Smooth muscle cell (in vitro differentiated cells): Measurements from ENCODE around the gene CCDC57. TPM values are rescaled to one million over a fixed set of nuclear protein-coding genes. Genes with fewer than 3 reads are reported as not detected.

Experiments used
- DNase-seq: peaks from one replicate; lab custom pipeline; 2025; ENCODE audit not compliant: unreplicated experiment; lab: John Stamatoyannopoulos, UW
- H2AFZ ChIP-seq: fragments of 200-600 bp; sonication (generic); 2 replicates; pipeline ENCODE4 v1.6.0; 2016; ENCODE audit warnings: antibody characterized with exemption, low read depth, mild to moderate bottlenecking
- H3F3A ChIP-seq: fragments of 200-600 bp; sonication (generic); 2 replicates; pipeline ENCODE4 v1.6.0; 2017; ENCODE audit warnings: antibody characterized with exemption, low read depth
- H3K27ac ChIP-seq: fragments of 200-600 bp; sonication (generic); 2 replicates; pipeline ENCODE4 v1.5.1; 2016; ENCODE audit warnings: low read depth, mild to moderate bottlenecking
- H3K27me3 ChIP-seq: fragments of 200-600 bp; sonication (generic); 2 replicates; pipeline ENCODE4 v1.6.1; 2016; ENCODE audit warnings: low read depth, mild to moderate bottlenecking
- H3K36me3 ChIP-seq: fragments of 200-600 bp; sonication (generic); 2 replicates; pipeline ENCODE4 v1.5.1; 2016; ENCODE audit warnings: low read depth
- H3K4me1 ChIP-seq: fragments of 200-600 bp; sonication (generic); 2 replicates; pipeline ENCODE4 v1.5.1; 2016; ENCODE audit warnings: low read depth
- H3K4me2 ChIP-seq: fragments of 200-600 bp; sonication (generic); 2 replicates; pipeline ENCODE4 v1.6.0; 2016; ENCODE audit warnings: mild to moderate bottlenecking
- H3K4me3 ChIP-seq: fragments of 200-600 bp; sonication (generic); 2 replicates; pipeline ENCODE4 v1.5.1; 2016; ENCODE audit warnings: mild to moderate bottlenecking
- H3K79me2 ChIP-seq: fragments of 200-600 bp; sonication (generic); 2 replicates; pipeline ENCODE4 v1.6.0; 2016; ENCODE audit warnings: low read depth, mild to moderate bottlenecking
- H3K9ac ChIP-seq: fragments of 200-600 bp; sonication (generic); 2 replicates; pipeline ENCODE4 v1.6.0; 2016; ENCODE audit warnings: low read depth
- H3K9me3 ChIP-seq: fragments of 200-600 bp; sonication (generic); replicated peaks from 2 replicates; pipeline ENCODE4 v1.5.1; 2016; ENCODE audit warnings: low read depth
- H4K20me1 ChIP-seq: fragments of 200-600 bp; sonication (generic); 2 replicates; pipeline ENCODE4 v1.6.0; 2016; ENCODE audit warnings: low read depth
- WGBS: methylation state at CpG from one replicate; pipeline ENCODE4 v1.1.7; 2016; ENCODE audit warnings: low lambda C conversion rate; 5-methylcytosine and 5-hydroxymethylcytosine counted together
- polyA plus RNA-seq: library from polyadenylated mRNA; unstranded; fragments of >200 nt; fragmentation: Nextera tagmentation; extraction: Ambion mirVana; gene quantifications from 2 replicates; pipeline ENCODE4 v1.2.1, GENCODE V29; 2016
- total RNA-seq: library from RNA; depleted of rRNA; stranded (reverse); fragments of >200 nt; gene quantifications from 2 replicates; pipeline ENCODE4 v1.2.3, GENCODE V29; 2014
- TF ChIP-seq, protein P1 (sequence below): fragments of 200-600 bp; sonication (generic); IDR thresholded peaks from 2 replicates; pipeline ENCODE4 v1.5.1; 2017; ENCODE audit warnings: borderline replicate concordance, mild to moderate bottlenecking, antibody characterized with exemption; ENCODE audit not compliant: insufficient read depth, poor library complexity, severe bottlenecking

Gene CCDC57
- total and polyA plus RNA-seq, 2 experiments from 2014 or later: 18.3 to 23.1 TPM

- Histone ChIP-seq H3K4me3 (no peak overlapping the region), H3K4me2 (no peak overlapping the region), H3K79me2 (peaks cover 38% of the 10 kb centered on the region), H3K36me3 (no peaks in the 10 kb centered on the region), H2AFZ (no peak overlapping the region), H3K4me1 (peaks cover 8% of the 10 kb centered on the region), H3K9me3 (no peaks in the 10 kb centered on the region), H3K9ac (no peak overlapping the region), H3K27ac (no peak overlapping the region), H3F3A (no peaks in the 10 kb centered on the region), H4K20me1 (peaks cover 93% of the 10 kb centered on the region), H3K27me3 (no peaks in the 10 kb centered on the region)
- TF ChIP-seq, protein P1, sequence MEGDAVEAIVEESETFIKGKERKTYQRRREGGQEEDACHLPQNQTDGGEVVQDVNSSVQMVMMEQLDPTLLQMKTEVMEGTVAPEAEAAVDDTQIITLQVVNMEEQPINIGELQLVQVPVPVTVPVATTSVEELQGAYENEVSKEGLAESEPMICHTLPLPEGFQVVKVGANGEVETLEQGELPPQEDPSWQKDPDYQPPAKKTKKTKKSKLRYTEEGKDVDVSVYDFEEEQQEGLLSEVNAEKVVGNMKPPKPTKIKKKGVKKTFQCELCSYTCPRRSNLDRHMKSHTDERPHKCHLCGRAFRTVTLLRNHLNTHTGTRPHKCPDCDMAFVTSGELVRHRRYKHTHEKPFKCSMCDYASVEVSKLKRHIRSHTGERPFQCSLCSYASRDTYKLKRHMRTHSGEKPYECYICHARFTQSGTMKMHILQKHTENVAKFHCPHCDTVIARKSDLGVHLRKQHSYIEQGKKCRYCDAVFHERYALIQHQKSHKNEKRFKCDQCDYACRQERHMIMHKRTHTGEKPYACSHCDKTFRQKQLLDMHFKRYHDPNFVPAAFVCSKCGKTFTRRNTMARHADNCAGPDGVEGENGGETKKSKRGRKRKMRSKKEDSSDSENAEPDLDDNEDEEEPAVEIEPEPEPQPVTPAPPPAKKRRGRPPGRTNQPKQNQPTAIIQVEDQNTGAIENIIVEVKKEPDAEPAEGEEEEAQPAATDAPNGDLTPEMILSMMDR: no peak
- DNase-seq: no peak
- WGBS: 98% methylated on average over 28 of the region's 37 CpGs
Observed at GRCh38 chr17:82091264-82092066, 121.2 kb downstream of the CCDC57 start.

GRCh38 chr17:82090549-82091263 lies 121.9 kb downstream of the CCDC57 start:
- no peak overlapping the region for H3K4me2 ChIP-seq
- H3K36me3 ChIP-seq: no peaks in the 10 kb centered on the region
- H4K20me1 ChIP-seq: peaks cover 87% of the 10 kb centered on the region
- H2AFZ ChIP-seq: no peak overlapping the region
- H3K4me3 ChIP-seq: no peak overlapping the region
- no peaks in the 10 kb centered on the region for H3F3A ChIP-seq
- H3K4me1 ChIP-seq: peaks cover under 1% of the 10 kb centered on the region
- no peaks in the 10 kb centered on the region for H3K9me3 ChIP-seq
- H3K79me2 ChIP-seq: peaks cover 31% of the 10 kb centered on the region
- H3K27ac ChIP-seq: no peak overlapping the region
- TF ChIP-seq, protein P1: no peak
- no peak overlapping the region for H3K9ac ChIP-seq
- no peak for DNase-seq
- 97% methylated on average over 23 of the region's 29 CpGs for WGBS
- H3K27me3 ChIP-seq: no peaks in the 10 kb centered on the region

DNA sequence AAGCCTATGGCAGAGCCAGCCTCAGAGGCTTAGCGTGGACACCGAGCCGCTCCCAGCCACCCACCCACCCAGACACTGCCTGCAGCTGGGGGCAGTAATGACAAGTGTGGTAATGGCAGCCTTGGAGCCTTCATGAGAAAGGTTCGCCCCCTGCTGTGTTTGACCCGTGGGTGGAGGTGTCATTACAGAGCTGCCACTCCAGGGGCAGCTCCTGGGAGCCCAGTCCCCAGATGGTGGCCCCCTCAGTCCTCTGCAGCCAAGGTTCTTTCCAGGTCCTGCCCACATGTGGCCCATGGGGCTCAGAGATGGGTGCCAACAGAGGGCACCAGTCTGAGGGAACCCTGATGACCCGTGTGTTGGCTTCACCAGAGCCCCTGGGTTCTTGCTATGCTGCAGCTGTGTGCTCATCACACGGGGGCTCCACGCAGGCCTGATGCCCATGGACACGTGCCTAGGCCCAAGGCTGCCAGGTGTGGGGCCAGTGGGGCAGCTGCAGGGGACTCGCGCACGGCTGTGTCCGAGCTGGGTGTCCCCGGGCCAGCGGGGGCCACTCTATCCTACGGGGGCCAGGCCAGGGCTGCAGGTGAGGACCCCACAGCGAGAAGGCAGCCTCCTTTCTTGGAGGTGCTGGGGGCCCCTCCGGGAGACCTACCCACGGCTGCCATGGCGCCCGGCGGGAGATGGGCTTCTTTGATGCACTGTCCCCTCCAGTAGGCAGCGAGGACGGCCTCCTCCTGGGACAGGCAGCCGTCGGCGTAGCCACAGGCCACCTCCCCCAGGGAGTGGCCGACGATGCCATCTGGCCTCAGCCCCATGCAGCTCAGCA lies 122.7 kb downstream of the CCDC57 start:
- no peak overlapping the region for H3K27ac ChIP-seq
- H4K20me1 ChIP-seq: peaks cover 79% of the 10 kb centered on the region
- H3K27me3 ChIP-seq: no peaks in the 10 kb centered on the region
- H3K9ac ChIP-seq: no peak overlapping the region
- TF ChIP-seq, protein P1: no peak
- no peak overlapping the region for H2AFZ ChIP-seq
- no peaks in the 10 kb centered on the region for H3F3A ChIP-seq
- 97% methylated on average over 29 of the region's 29 CpGs for WGBS
- no peaks in the 10 kb centered on the region for H3K9me3 ChIP-seq
- no peak overlapping the region for H3K4me2 ChIP-seq
- H3K36me3 ChIP-seq: no peaks in the 10 kb centered on the region
- DNase-seq: no peak
- peaks cover 23% of the 10 kb centered on the region for H3K79me2 ChIP-seq
- H3K4me1 ChIP-seq: no peaks in the 10 kb centered on the region
- no peak overlapping the region for H3K4me3 ChIP-seq
